Choroid plexus epithelial cell (primary cell): ENCODE data around the gene KCNMB2.

ENCODE experiments used
- DNase-seq: peaks from one replicate; pipeline ENCODE4 v3.0.0-alpha.2; 2010; ENCODE audit warnings: low read depth
- H3K4me3 ChIP-seq: 2 replicates; pipeline ENCODE4 v1.5.1; 2011; ENCODE audit warnings: low read depth, mild to moderate bottlenecking, control low read depth, low read length, moderate library complexity
- TF ChIP-seq, protein P1 (sequence below): conservative IDR thresholded peaks from 2 replicates; pipeline ENCODE4 v1.5.1; 2011; ENCODE audit warnings: low read depth, mild to moderate bottlenecking, control low read depth, inconsistent platforms, low read length, moderate library complexity

Gene KCNMB2

DNA sequence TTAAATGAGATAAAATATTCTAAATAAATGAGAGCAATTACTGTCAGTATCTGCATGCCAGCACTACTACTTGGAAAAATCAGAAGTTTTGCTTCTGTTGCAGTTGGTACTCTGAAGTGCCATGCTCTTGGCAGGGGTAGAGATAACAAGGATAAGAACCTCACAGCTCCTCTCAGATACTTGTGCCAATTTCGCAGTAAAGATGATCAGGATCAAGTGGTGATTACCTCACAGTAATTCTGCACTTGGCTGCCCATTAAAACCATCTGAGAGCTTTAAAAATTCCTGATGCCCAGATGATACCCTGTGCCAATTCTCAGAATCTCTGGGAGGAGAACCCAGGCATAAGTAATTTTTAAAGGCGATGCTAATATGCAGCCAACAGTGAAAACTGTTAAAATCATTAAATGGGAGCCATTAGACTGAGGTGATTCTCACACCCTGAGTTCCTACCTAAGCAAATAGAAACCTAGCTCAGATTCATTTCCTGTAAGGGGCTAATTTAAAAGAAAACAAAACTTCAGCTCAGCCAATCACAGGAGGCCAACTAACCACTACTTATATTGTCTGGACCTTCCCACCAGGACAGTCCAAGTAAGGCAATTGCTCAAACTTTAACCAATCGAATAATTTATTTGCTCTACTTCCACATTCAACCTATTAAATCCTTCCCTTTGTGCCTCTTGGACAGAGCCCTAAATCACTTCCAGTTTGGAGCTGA is 171.2 kb downstream of the KCNMB2 start:
- no peak for DNase-seq
- TF ChIP-seq, protein P1, sequence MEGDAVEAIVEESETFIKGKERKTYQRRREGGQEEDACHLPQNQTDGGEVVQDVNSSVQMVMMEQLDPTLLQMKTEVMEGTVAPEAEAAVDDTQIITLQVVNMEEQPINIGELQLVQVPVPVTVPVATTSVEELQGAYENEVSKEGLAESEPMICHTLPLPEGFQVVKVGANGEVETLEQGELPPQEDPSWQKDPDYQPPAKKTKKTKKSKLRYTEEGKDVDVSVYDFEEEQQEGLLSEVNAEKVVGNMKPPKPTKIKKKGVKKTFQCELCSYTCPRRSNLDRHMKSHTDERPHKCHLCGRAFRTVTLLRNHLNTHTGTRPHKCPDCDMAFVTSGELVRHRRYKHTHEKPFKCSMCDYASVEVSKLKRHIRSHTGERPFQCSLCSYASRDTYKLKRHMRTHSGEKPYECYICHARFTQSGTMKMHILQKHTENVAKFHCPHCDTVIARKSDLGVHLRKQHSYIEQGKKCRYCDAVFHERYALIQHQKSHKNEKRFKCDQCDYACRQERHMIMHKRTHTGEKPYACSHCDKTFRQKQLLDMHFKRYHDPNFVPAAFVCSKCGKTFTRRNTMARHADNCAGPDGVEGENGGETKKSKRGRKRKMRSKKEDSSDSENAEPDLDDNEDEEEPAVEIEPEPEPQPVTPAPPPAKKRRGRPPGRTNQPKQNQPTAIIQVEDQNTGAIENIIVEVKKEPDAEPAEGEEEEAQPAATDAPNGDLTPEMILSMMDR: no peak
- H3K4me3 ChIP-seq: no peak overlapping the region

DNA sequence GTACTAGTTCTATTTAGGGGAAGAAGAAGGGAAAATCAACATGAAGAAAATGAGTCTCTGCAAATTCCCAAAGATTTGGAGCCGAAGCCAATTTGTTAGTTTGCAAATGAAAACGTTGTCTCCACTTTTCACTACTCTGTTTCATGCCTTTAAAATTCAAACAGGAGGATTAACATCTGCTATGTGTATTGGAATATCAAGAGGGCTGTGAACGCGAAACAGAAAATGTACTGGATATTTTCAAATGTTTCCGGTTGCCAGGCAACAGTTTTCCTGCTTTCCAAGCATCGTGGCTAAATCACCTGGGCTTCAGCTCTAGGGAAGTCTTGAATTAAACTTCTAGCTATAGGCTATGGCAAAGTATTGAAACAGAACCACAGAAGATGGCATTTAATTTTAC is 172.8 kb downstream of the KCNMB2 start:
- H3K4me3 ChIP-seq: no peak overlapping the region
- TF ChIP-seq, protein P1: no peak
- DNase-seq: no peak

DNA sequence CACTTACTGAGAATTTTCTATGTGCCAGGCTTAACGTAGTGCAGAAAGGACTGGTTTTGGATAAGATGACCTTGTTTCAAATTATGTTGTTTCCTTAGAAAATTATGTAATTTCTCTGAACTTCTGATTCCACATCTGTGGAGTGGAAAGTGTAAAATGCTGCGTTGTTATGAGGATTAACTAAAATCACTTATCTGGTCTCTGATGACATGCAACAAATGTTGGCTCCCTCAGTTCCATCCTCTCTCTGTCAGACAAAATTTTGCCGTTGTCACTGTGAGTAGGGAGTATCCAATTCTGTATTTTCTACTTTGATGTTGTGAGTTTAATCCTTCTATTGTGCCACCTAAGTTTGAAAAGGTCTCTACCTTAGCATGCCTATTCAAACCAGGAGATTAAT is 175.5 kb downstream of the KCNMB2 start:
- no peak overlapping the region for H3K4me3 ChIP-seq
- no peak for DNase-seq
- TF ChIP-seq, protein P1: no peak

DNA sequence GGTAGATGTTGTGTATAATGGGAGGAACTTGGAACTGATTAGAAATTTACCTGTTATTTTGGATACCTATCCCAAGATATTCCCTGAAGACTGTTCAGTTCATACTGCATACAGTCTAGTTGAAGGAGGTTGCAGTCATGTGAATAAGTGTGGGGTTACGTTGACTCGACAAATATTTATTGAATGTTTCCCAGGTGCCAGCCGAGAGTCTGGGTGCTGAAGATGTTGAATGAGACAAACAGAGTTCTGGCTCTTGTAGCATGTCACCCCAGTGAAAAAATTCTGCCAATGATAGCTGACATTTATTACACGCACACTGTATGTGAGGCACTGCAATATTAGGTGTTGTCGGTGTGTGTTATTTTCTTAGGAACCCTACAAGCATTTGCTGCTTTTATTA is 176.0 kb downstream of the KCNMB2 start:
- no peak for DNase-seq
- H3K4me3 ChIP-seq: no peak overlapping the region
- TF ChIP-seq, protein P1: no peak

DNA sequence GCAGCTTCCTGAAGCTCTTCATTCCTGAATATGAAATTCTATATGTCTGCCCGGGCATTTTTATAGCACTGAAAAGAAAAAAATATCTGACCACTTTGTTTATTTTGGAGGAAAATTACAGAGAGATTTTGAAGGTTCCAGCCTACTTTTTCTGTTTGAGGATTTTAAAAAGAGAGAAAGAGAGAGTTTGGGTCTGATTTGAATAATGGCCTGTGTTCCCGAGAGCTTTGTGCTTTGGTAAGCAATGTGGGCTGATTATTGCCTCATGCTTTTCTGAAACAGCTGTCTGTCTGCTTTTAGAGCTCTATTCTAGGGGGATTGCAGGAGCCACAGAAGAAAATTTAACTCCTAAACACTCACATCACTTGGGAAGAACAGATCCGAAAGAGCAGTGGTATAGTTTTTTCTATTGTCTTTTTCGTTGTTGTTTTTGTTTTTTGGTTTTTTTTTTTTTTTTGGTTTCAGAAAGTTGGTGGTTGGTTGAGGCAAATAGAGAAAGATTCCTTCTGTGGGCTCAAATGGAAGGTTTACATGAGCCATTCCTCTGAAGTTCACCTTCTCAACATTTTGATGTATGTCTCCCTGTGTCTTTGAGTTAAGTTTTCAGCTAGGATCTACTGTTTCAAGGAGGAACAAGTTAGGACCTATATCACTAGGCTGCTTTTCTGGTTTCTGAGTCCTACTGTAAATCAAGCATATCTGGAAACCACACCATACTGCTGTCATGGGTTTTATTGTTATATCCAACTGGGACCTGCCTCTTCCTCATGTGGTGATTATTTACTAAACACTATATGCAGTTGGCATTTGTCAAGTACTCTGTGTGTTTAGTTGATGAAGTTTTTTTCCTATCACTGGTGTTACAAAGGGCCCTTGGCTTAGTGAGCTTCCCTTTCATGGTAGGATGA is 178.9 kb downstream of the KCNMB2 start:
- no peak overlapping the region for H3K4me3 ChIP-seq
- TF ChIP-seq, protein P1: no peak
- no peak for DNase-seq

DNA sequence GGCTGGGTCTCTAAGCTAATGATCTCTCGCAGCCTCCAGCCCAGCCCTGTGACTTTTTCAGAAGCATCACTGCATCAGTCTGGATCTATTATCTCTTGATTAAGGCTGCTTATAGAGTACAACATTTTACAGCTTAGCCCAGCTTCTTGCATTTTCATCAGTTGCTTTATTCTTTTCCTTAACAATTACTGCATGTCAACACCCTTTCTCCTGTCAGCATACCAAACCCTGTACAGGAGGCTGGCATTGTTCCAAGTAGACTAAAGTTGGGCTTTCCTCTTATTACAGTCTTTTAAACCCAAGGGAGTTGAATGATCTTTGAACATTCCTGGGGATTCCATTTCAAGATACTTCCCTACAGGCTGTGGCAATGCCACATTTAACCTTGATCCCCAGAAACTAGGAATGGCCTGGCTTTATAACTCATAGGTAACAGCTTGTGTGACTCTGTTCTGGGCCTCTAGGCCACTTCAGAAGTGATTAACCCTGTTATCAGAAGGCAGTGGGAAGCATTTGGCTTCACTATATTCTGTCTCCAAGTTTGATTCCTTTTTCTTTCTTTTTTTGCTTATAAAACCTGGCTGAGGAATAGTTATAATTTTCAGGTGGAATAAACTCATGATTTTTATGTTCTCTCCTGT is 182.9 kb downstream of the KCNMB2 start:
- DNase-seq: peak; percentile 63
- H3K4me3 ChIP-seq: no peak overlapping the region
- TF ChIP-seq, protein P1: no peak
